MM.1S (cell line): ENCODE data around the gene VPS33B.

Experiments used
- EZH2 ChIP-seq: fragments of 300-600 bp; sonication (generic); optimal IDR thresholded peaks from 2 replicates; pipeline ENCODE3; 2017; ENCODE audit warnings: low read depth, mild to moderate bottlenecking, antibody characterized with exemption, low read length, mixed read lengths
- EZH2phosphoT487 ChIP-seq: fragments of 300-600 bp; sonication (generic); IDR thresholded peaks from 2 replicates; pipeline ENCODE4 v1.6.1; 2018; ENCODE audit warnings: antibody characterized with exemption, low read length
- TF ChIP-seq, protein P1 (sequence below): fragments of 300-600 bp; sonication (generic); IDR thresholded peaks from 2 replicates; pipeline ENCODE4 v1.5.1; 2016; ENCODE audit warnings: antibody characterized with exemption, low read length, mixed read lengths

DNA sequence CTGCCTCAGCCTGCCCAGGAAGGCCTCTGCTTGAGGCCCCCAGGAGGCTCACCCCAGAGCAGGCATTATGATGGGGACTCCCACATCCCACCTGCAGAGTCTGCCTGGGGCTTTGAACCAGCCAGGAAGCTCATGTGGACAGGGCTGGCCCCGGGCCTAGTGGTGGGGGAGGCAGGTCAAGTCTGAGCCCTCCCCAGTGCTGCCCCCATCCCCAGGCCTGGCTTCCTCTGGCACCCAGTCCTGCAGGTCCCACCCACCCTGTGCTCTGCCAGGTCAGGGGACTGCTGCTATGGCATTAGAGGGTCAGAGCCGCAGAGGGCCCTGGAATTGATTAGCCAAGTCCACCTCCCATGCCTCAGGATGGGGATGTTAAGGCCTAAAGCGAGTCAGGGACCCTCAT, 17.6 kb upstream of the VPS33B start:
- TF ChIP-seq, protein P1, sequence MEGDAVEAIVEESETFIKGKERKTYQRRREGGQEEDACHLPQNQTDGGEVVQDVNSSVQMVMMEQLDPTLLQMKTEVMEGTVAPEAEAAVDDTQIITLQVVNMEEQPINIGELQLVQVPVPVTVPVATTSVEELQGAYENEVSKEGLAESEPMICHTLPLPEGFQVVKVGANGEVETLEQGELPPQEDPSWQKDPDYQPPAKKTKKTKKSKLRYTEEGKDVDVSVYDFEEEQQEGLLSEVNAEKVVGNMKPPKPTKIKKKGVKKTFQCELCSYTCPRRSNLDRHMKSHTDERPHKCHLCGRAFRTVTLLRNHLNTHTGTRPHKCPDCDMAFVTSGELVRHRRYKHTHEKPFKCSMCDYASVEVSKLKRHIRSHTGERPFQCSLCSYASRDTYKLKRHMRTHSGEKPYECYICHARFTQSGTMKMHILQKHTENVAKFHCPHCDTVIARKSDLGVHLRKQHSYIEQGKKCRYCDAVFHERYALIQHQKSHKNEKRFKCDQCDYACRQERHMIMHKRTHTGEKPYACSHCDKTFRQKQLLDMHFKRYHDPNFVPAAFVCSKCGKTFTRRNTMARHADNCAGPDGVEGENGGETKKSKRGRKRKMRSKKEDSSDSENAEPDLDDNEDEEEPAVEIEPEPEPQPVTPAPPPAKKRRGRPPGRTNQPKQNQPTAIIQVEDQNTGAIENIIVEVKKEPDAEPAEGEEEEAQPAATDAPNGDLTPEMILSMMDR: no peak
- no peak for TF ChIP-seq EZH2phosphoT487
- TF ChIP-seq EZH2: no peak
